Activated T-cell treated with anti-CD3 and anti-CD28 coated beads, Interleukin-2, amount 50 U/mL, for 72 hours (primary cell): Measurements from ENCODE around the gene EFNB3. TPM values are rescaled to one million over a fixed set of nuclear protein-coding genes. Genes with fewer than 3 reads are reported as not detected.

Source experiments
- ATAC-seq, 2 donors: fragments of 150-1000 bp; cut with Tn5 transposase; replicated peaks in 1 of 2; 2 replicates each; pipeline ENCODE4 v1.10.0; 2021; ENCODE audit warnings: moderate library complexity in 2 of 2, mild to moderate bottlenecking in 1 of 2
- DNase-seq, 2 donors: peaks; one replicate each; pipeline ENCODE4 v3.0.0; 2021 to 2022; ENCODE audit warnings: mixed read lengths in 1 of 2
- H3K27ac Mint-ChIP-seq: one replicate; pipeline ENCODE4 v1.8.0; 2022; ENCODE audit warnings: mild to moderate bottlenecking, moderate library complexity, mixed read lengths
- H3K27me3 Mint-ChIP-seq: one replicate; pipeline ENCODE4 v1.8.0; 2022; ENCODE audit warnings: low read depth, mixed read lengths
- H3K36me3 Mint-ChIP-seq, 2 donors: one replicate each; pipeline ENCODE4 v1.8.0; 2022; ENCODE audit warnings: mixed read lengths in 2 of 2, mild to moderate bottlenecking in 1 of 2; ENCODE audit not compliant: insufficient read depth in 2 of 2
- H3K4me1 Mint-ChIP-seq: one replicate; pipeline ENCODE4 v1.8.0; 2022; ENCODE audit warnings: low read depth, mixed read lengths
- H3K4me3 Mint-ChIP-seq, 2 donors: one replicate each; pipeline ENCODE4 v1.8.0; 2022; ENCODE audit warnings: mild to moderate bottlenecking in 2 of 2, mixed read lengths in 2 of 2, moderate library complexity in 2 of 2
- H3K9me3 Mint-ChIP-seq, 2 donors: one replicate each; pipeline ENCODE4 v1.8.0; 2022; ENCODE audit warnings: mixed read lengths in 2 of 2
- total RNA-seq, 2 donors: library from RNA; stranded (reverse); gene quantifications; one replicate each; pipeline ENCODE4 v1.2.3, GENCODE V29; 2022

Gene EFNB3
- total RNA-seq: not detected

GRCh38 chr17:7704601-7705268 lies at the start of gene EFNB3:
EFNB3 (plus strand) TSS chr17:7705202; CDS start chr17:7705599, 397 bp downstream.
- peak; percentile 39 to 49 for ATAC-seq
- Mint-ChIP-seq H3K4me3 (peak within 1 kb of the TSS; percentile 70 to 83), H3K27me3 (peaks cover 37% of the 10 kb centered on the region)

GRCh38 chr17:7655541-7655840 lies 49.5 kb upstream of the EFNB3 start:
- H3K36me3 Mint-ChIP-seq: no peaks in the 10 kb centered on the region
- no peak overlapping the region for H3K27ac Mint-ChIP-seq
- no peak for ATAC-seq
- DNase-seq: no peak
- H3K4me1 Mint-ChIP-seq: peaks cover 8% of the 10 kb centered on the region
- peaks cover 32% of the 10 kb centered on the region for H3K27me3 Mint-ChIP-seq
- no peaks in the 10 kb centered on the region for H3K9me3 Mint-ChIP-seq
- H3K4me3 Mint-ChIP-seq: no peak overlapping the region

More at GRCh38 chr17:7704601-7705268, at the start of gene EFNB3:
- H3K27ac Mint-ChIP-seq: no peak within 1 kb of the TSS
- H3K4me1 Mint-ChIP-seq: peaks cover 27% of the 10 kb centered on the region
- H3K36me3 Mint-ChIP-seq: peaks cover 0 to 6% of the 10 kb centered on the region in 2 donors
- no peak for DNase-seq
- no peaks in the 10 kb centered on the region for H3K9me3 Mint-ChIP-seq

GRCh38 chr17:7656958-7657609 lies 47.9 kb upstream of the EFNB3 start:
- H3K4me3 Mint-ChIP-seq: no peak overlapping the region
- H3K27me3 Mint-ChIP-seq: peaks cover 17% of the 10 kb centered on the region
- H3K9me3 Mint-ChIP-seq: no peaks in the 10 kb centered on the region
- H3K4me1 Mint-ChIP-seq: no peaks in the 10 kb centered on the region
- no peak overlapping the region for H3K27ac Mint-ChIP-seq
- ATAC-seq (no peak), DNase-seq (no peak)
- no peaks in the 10 kb centered on the region for H3K36me3 Mint-ChIP-seq

GRCh38 chr17:7667656-7668406 lies 37.2 kb upstream of the EFNB3 start:
- DNase-seq (no peak), ATAC-seq (no peak)
- Mint-ChIP-seq H3K9me3 (no peaks in the 10 kb centered on the region), H3K36me3 (peaks cover 3 to 12% of the 10 kb centered on the region in 2 donors), H3K4me1 (no peaks in the 10 kb centered on the region), H3K4me3 (no peak overlapping the region), H3K27ac (no peak overlapping the region), H3K27me3 (no peaks in the 10 kb centered on the region)

- peaks cover 7 to 17% of the 10 kb centered on the region in 2 donors for H3K36me3 Mint-ChIP-seq
- peaks cover 0 to 3% of the 10 kb centered on the region in 2 donors for H3K9me3 Mint-ChIP-seq
- no peak overlapping the region for H3K27ac Mint-ChIP-seq
- ATAC-seq (no peak), DNase-seq (no peak)
- H3K4me1 Mint-ChIP-seq: no peaks in the 10 kb centered on the region
- no peaks in the 10 kb centered on the region for H3K27me3 Mint-ChIP-seq
- H3K4me3 Mint-ChIP-seq: no peak overlapping the region
These were observed 36.5 kb upstream of the EFNB3 start for GRCh38 chr17:7668482-7668881.

GRCh38 chr17:7673239-7673638 lies 31.8 kb upstream of the EFNB3 start:
- Mint-ChIP-seq H3K36me3 (peaks cover 14 to 35% of the 10 kb centered on the region in 2 donors), H3K27me3 (no peaks in the 10 kb centered on the region), H3K4me1 (no peaks in the 10 kb centered on the region), H3K4me3 (no peak overlapping the region), H3K27ac (no peak overlapping the region), H3K9me3 (peaks cover 0 to 8% of the 10 kb centered on the region in 2 donors)
- DNase-seq (peak in 1 of 2 donors; percentile 41), ATAC-seq (no peak)

- Mint-ChIP-seq H3K27ac (no peak overlapping the region), H3K4me1 (no peaks in the 10 kb centered on the region), H3K27me3 (no peaks in the 10 kb centered on the region), H3K4me3 (no peak overlapping the region), H3K9me3 (peaks cover 0 to 8% of the 10 kb centered on the region in 2 donors), H3K36me3 (peaks cover 14 to 35% of the 10 kb centered on the region in 2 donors)
- ATAC-seq (no peak), DNase-seq (no peak)
These were observed 30.1 kb upstream of the EFNB3 start for GRCh38 chr17:7674934-7675333.

GRCh38 chr17:7676533-7676932 lies 28.5 kb upstream of the EFNB3 start:
- peaks cover 13 to 31% of the 10 kb centered on the region in 2 donors for H3K36me3 Mint-ChIP-seq
- H3K4me1 Mint-ChIP-seq: no peaks in the 10 kb centered on the region
- DNase-seq (no peak), ATAC-seq (no peak)
- peaks cover 0 to 8% of the 10 kb centered on the region in 2 donors for H3K9me3 Mint-ChIP-seq
- no peaks in the 10 kb centered on the region for H3K27me3 Mint-ChIP-seq
- no peak overlapping the region for H3K27ac Mint-ChIP-seq
- no peak overlapping the region for H3K4me3 Mint-ChIP-seq

GRCh38 chr17:7677388-7678067 lies 27.5 kb upstream of the EFNB3 start:
- no peak overlapping the region for H3K27ac Mint-ChIP-seq
- H3K4me1 Mint-ChIP-seq: no peaks in the 10 kb centered on the region
- no peaks in the 10 kb centered on the region for H3K27me3 Mint-ChIP-seq
- ATAC-seq: no peak
- no peak for DNase-seq
- peaks cover 13 to 29% of the 10 kb centered on the region in 2 donors for H3K36me3 Mint-ChIP-seq
- H3K9me3 Mint-ChIP-seq: peaks cover 0 to 8% of the 10 kb centered on the region in 2 donors
- H3K4me3 Mint-ChIP-seq: no peak overlapping the region

- ATAC-seq: no peak
- Mint-ChIP-seq H3K4me3 (peak overlapping the region; percentile 88 to 97), H3K27me3 (no peaks in the 10 kb centered on the region), H3K4me1 (peaks cover 44% of the 10 kb centered on the region), H3K9me3 (no peaks in the 10 kb centered on the region), H3K36me3 (peaks cover 3 to 18% of the 10 kb centered on the region in 2 donors), H3K27ac (peak overlapping the region; percentile 99)
- no peak for DNase-seq
These were observed 20.0 kb upstream of the EFNB3 start for GRCh38 chr17:7684851-7685532.

GRCh38 chr17:7685533-7686221 lies 19.3 kb upstream of the EFNB3 start:
- ATAC-seq (peak; percentile 70 to 72), DNase-seq (peak; percentile 91 to 92)
- H3K4me3 Mint-ChIP-seq: peak overlapping the region; percentile 88 to 97
- H3K27ac Mint-ChIP-seq: peak overlapping the region; percentile 99
- H3K27me3 Mint-ChIP-seq: no peaks in the 10 kb centered on the region
- peaks cover 5 to 20% of the 10 kb centered on the region in 2 donors for H3K36me3 Mint-ChIP-seq
- peaks cover 48% of the 10 kb centered on the region for H3K4me1 Mint-ChIP-seq
- no peaks in the 10 kb centered on the region for H3K9me3 Mint-ChIP-seq
